Measurements from ENCODE around the gene RBSN. TPM values are rescaled to one million over a fixed set of nuclear protein-coding genes. Genes with fewer than 3 reads are reported as not detected.

The RBSN gene
- total and polyA plus RNA-seq, 2 donors (not counting 1 experiment from before 2014, with no cell fraction given), result 7.1 to 32.6 TPM

DNA sequence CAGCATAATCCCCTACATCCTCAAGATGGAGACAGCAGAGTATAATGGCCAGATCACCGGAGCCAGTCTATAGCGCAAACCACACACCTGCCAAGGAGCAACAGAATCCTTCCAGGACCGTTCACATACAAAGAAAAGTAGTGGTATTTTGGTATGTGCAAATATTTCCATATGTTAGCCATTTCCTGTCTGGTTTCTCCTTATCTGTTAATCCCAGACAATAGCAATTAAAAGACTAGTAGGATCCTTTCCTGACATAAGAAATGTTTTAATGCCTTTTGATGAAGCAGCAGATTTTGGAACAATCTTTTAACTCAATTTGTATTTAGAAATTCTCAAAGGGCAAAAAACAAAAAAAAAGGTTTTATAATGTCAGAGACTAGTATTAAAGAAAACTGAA lies 56.0 kb downstream of the RBSN start:
- Mint-ChIP-seq H3K4me1 (peaks cover 2% of the 10 kb centered on the region), H3K4me3 (no peak overlapping the region), H3K27me3 (no peaks in the 10 kb centered on the region), H3K27ac (no peak overlapping the region), H3K9me3 (ENCODE audit: insufficient read depth) (no peaks in the 10 kb centered on the region)
- Histone ChIP-seq H3K9ac (ENCODE audit: low read length) (no peak overlapping the region), H3K27ac (ENCODE audit: low read length in 2 of 2) (no peak overlapping the region), H3K36me3 (replicated peaks in 1 of 2; ENCODE audit: control extremely low read depth in 1 of 2, control insufficient read depth in 1 of 2, extremely low read depth in 1 of 2, insufficient read depth in 2 of 2, low read length in 1 of 2) (peaks cover 6 to 93% of the 10 kb centered on the region in 2 experiments), H3K4me2 (replicated peaks; ENCODE audit: low read depth, low read length, poor library complexity, severe bottlenecking) (no peak overlapping the region), H3K4me3 (ENCODE audit: control extremely low read depth in 1 of 5, extremely low read depth in 1 of 5, insufficient read depth in 1 of 5, low read depth in 2 of 5, low read length in 4 of 5) (no peak overlapping the region), H2AFZ (ENCODE audit: insufficient read depth, low read depth, low read length, poor library complexity, severe bottlenecking) (no peak overlapping the region), H4K20me1 (ENCODE audit: control insufficient read depth, insufficient read depth, low read length, poor library complexity, severe bottlenecking) (peaks cover 5% of the 10 kb centered on the region), H3K79me2 (ENCODE audit: control insufficient read depth, insufficient read depth, low read length) (no peaks in the 10 kb centered on the region), H3K27me3 (replicated peaks in 1 of 4; ENCODE audit: control extremely low read depth in 1 of 4, control insufficient read depth in 3 of 4, insufficient read depth in 4 of 4, low read length in 3 of 4) (no peaks in the 10 kb centered on the region), H3K4me1 (ENCODE audit: control insufficient read depth in 2 of 2, insufficient read depth in 2 of 2, low read length in 2 of 2) (peaks cover 0 to 3% of the 10 kb centered on the region in 2 donors), H3K9me3 (ENCODE audit: control extremely low read depth in 1 of 3, control insufficient read depth in 2 of 3, insufficient read depth in 1 of 3, low read length in 2 of 3) (no peaks in the 10 kb centered on the region)
- DNase-seq, result no peak
- ATAC-seq (ENCODE audit: low read depth), result no peak
- no peak for TF ChIP-seq EZH2 (IDR thresholded peaks at IDR 0.05; ENCODE audit: borderline replicate concordance, insufficient read depth, low read depth, low read length, poor library complexity, severe bottlenecking)
- TF ChIP-seq, protein P1, sequence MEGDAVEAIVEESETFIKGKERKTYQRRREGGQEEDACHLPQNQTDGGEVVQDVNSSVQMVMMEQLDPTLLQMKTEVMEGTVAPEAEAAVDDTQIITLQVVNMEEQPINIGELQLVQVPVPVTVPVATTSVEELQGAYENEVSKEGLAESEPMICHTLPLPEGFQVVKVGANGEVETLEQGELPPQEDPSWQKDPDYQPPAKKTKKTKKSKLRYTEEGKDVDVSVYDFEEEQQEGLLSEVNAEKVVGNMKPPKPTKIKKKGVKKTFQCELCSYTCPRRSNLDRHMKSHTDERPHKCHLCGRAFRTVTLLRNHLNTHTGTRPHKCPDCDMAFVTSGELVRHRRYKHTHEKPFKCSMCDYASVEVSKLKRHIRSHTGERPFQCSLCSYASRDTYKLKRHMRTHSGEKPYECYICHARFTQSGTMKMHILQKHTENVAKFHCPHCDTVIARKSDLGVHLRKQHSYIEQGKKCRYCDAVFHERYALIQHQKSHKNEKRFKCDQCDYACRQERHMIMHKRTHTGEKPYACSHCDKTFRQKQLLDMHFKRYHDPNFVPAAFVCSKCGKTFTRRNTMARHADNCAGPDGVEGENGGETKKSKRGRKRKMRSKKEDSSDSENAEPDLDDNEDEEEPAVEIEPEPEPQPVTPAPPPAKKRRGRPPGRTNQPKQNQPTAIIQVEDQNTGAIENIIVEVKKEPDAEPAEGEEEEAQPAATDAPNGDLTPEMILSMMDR (IDR thresholded peaks at IDR 0.05), result no peak
- ChIA-PET CTCF (interaction anchor here (1.3 kb wide), 1 partner anchor 66 kb away, joined by 3 read pairs; no protein-coding TSS in a partner anchor), POLR2A (no interaction called here)
- intact Hi-C loops (cut with micrococcal nuclease), result no loop called here
- WGBS (ENCODE audit: insufficient coverage), result no CpG with 5 or more reads among the region's 3 CpGs

DNA sequence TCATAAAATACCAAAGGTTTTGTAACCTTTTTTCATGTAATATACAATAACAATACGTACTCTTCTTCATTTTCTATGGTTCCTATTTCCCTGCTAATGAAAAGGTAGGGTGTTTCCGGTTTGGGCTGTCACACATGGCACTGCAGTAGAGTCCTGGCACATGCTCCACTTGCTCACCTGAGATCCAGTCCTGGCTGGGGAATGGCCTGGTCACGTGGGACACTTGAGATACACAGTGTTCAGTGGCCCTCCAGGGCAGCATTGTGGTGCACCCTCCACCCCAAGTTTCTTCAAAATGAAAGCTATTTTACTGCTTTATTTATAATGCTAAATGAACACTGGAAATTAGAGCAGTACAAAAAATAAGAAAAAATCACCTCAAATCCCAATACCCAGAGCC lies 57.0 kb downstream of the RBSN start:
- Histone ChIP-seq H3K27me3 (replicated peaks in 1 of 4; ENCODE audit: control extremely low read depth in 1 of 4, control insufficient read depth in 3 of 4, insufficient read depth in 4 of 4, low read length in 3 of 4) (no peaks in the 10 kb centered on the region), H3K36me3 (replicated peaks in 1 of 2; ENCODE audit: control extremely low read depth in 1 of 2, control insufficient read depth in 1 of 2, extremely low read depth in 1 of 2, insufficient read depth in 2 of 2, low read length in 1 of 2) (peaks cover 12 to 93% of the 10 kb centered on the region in 2 experiments), H3K4me2 (replicated peaks; ENCODE audit: low read depth, low read length, poor library complexity, severe bottlenecking) (no peak overlapping the region), H4K20me1 (ENCODE audit: control insufficient read depth, insufficient read depth, low read length, poor library complexity, severe bottlenecking) (peaks cover 5% of the 10 kb centered on the region), H2AFZ (ENCODE audit: insufficient read depth, low read depth, low read length, poor library complexity, severe bottlenecking) (no peak overlapping the region), H3K4me3 (ENCODE audit: control extremely low read depth in 1 of 5, extremely low read depth in 1 of 5, insufficient read depth in 1 of 5, low read depth in 2 of 5, low read length in 4 of 5) (no peak overlapping the region), H3K27ac (ENCODE audit: low read length in 2 of 2) (no peak overlapping the region), H3K79me2 (ENCODE audit: control insufficient read depth, insufficient read depth, low read length) (no peaks in the 10 kb centered on the region), H3K4me1 (ENCODE audit: control insufficient read depth in 2 of 2, insufficient read depth in 2 of 2, low read length in 2 of 2) (peaks cover 0 to 3% of the 10 kb centered on the region in 2 donors), H3K9me3 (ENCODE audit: control extremely low read depth in 1 of 3, control insufficient read depth in 2 of 3, insufficient read depth in 1 of 3, low read length in 2 of 3) (no peaks in the 10 kb centered on the region), H3K9ac (ENCODE audit: low read length) (no peak overlapping the region)
- Mint-ChIP-seq H3K4me3 (no peak overlapping the region), H3K4me1 (peaks cover 2% of the 10 kb centered on the region), H3K27me3 (no peaks in the 10 kb centered on the region), H3K9me3 (ENCODE audit: insufficient read depth) (no peaks in the 10 kb centered on the region), H3K27ac (no peak overlapping the region)
- ChIA-PET CTCF (no interaction called here), POLR2A (no interaction called here)
- TF ChIP-seq EZH2 (IDR thresholded peaks at IDR 0.05; ENCODE audit: borderline replicate concordance, insufficient read depth, low read depth, low read length, poor library complexity, severe bottlenecking), result no peak
- TF ChIP-seq, protein P1 (IDR thresholded peaks at IDR 0.05), result no peak
- ATAC-seq (ENCODE audit: low read depth) (no peak), DNase-seq (no peak)
- 100% methylated on average over 2 of the region's 3 CpGs for WGBS (ENCODE audit: insufficient coverage)
- intact Hi-C loops (cut with micrococcal nuclease), result no loop called here

Data from B cell (primary cell).